Measurements from ENCODE around the gene ITPR2.

GRCh38 chr12:26537126-26537525 is 295.9 kb downstream of the ITPR2 start:
- no peak for TF ChIP-seq ELK1 (IDR thresholded peaks at IDR 0.05; ENCODE audit: low read depth, low read length)
- TF ChIP-seq, protein P1, sequence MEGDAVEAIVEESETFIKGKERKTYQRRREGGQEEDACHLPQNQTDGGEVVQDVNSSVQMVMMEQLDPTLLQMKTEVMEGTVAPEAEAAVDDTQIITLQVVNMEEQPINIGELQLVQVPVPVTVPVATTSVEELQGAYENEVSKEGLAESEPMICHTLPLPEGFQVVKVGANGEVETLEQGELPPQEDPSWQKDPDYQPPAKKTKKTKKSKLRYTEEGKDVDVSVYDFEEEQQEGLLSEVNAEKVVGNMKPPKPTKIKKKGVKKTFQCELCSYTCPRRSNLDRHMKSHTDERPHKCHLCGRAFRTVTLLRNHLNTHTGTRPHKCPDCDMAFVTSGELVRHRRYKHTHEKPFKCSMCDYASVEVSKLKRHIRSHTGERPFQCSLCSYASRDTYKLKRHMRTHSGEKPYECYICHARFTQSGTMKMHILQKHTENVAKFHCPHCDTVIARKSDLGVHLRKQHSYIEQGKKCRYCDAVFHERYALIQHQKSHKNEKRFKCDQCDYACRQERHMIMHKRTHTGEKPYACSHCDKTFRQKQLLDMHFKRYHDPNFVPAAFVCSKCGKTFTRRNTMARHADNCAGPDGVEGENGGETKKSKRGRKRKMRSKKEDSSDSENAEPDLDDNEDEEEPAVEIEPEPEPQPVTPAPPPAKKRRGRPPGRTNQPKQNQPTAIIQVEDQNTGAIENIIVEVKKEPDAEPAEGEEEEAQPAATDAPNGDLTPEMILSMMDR (IDR thresholded peaks at IDR 0.05): no peak
- no peak for TF ChIP-seq EP300 (IDR thresholded peaks at IDR 0.05)
- TF ChIP-seq POLR2A (IDR thresholded peaks at IDR 0.05; ENCODE audit: low read length): no peak
- no peak for TF ChIP-seq SMC3 (IDR thresholded peaks at IDR 0.05)
- TF ChIP-seq CBX8 (IDR thresholded peaks at IDR 0.05): no peak
- no peak for TF ChIP-seq NR3C1 (IDR thresholded peaks at IDR 0.05)

All from A549 (cell line).